Fibroblast of villous mesenchyme (primary cell): Measurements from ENCODE around the gene TMPRSS9. TPM values are rescaled to one million over a fixed set of nuclear protein-coding genes. Genes with fewer than 3 reads are reported as not detected.
A peak's percentile ranks its signal among the peaks of the same experiment; 100 is the strongest.
"Not testable (repeated sequence)": the region's sequence is repeated elsewhere in the genome, so short reads cannot be mapped to it uniquely, and the experiment has no call there.

Experiments used
- DNase-seq: peaks from one replicate; pipeline ENCODE4 v3.0.0-alpha.2; 2010; ENCODE audit warnings: low read depth
- H3K4me3 ChIP-seq: 2 replicates; pipeline ENCODE4 v1.5.1; 2011; ENCODE audit warnings: low read depth, mild to moderate bottlenecking, low read length
- CTCF ChIP-seq: IDR thresholded peaks from 2 replicates; pipeline ENCODE4 v1.5.1; 2012; ENCODE audit warnings: low read depth, mild to moderate bottlenecking, low read length; ENCODE audit not compliant: insufficient read depth
- total RNA-seq: library from RNA; depleted of rRNA; stranded (reverse); fragments of >200 nt; gene quantifications from 2 replicates; pipeline ENCODE4 v1.2.3, GENCODE V29; 2012

Gene TMPRSS9
- total RNA-seq, 1 donor: not detected

GRCh38 chr19:2385053-2385721 is 25.1 kb downstream of the TMPRSS9 start:
- peak; percentile 88 for DNase-seq
- TF ChIP-seq CTCF: no peak
- H3K4me3 ChIP-seq: peak overlapping the region; percentile 35

- DNase-seq: no peak
- no peak for TF ChIP-seq CTCF
- H3K4me3 ChIP-seq: no peak overlapping the region
These were observed 27.6 kb downstream of the TMPRSS9 start for GRCh38 chr19:2387367-2388288.

- TF ChIP-seq CTCF: no peak
- no peak for DNase-seq
- no peak overlapping the region for H3K4me3 ChIP-seq
These were observed 29.5 kb downstream of the TMPRSS9 start for GRCh38 chr19:2389594-2389993.

- no peak overlapping the region for H3K4me3 ChIP-seq
- DNase-seq: peak; percentile 76
- TF ChIP-seq CTCF: peak; percentile 85
These were observed 31.2 kb downstream of the TMPRSS9 start for GRCh38 chr19:2391118-2391725.

- TF ChIP-seq CTCF: no peak
- no peak overlapping the region for H3K4me3 ChIP-seq
- DNase-seq: no peak
These were observed 32.3 kb downstream of the TMPRSS9 start for GRCh38 chr19:2392366-2392765.

- H3K4me3 ChIP-seq, DNase-seq: not testable (repeated sequence)
These were observed 32.8 kb downstream of the TMPRSS9 start for GRCh38 chr19:2392899-2393298.

- no peak overlapping the region for H3K4me3 ChIP-seq
- no peak for DNase-seq
- TF ChIP-seq CTCF: no peak
These were observed 34.0 kb downstream of the TMPRSS9 start for GRCh38 chr19:2394054-2394441.
